ENCODE results near the gene FXYD7. TPM values are rescaled to one million over a fixed set of nuclear protein-coding genes. Genes with fewer than 3 reads are reported as not detected.
"Not testable (repeated sequence)": the region's sequence is repeated elsewhere in the genome, so short reads cannot be mapped to it uniquely, and the experiment has no call there.

The FXYD7 gene
- total RNA-seq, 3 donors from 2014 or later = 1.5 TPM; not detected in 2

- H3K4me1 ChIP-seq (ENCODE audit: low read depth) = peaks cover 62% of the 10 kb centered on the region
- DNase-seq = no peak
- no peaks in the 10 kb centered on the region for H3K36me3 ChIP-seq (ENCODE audit: low read depth)
- no peaks in the 10 kb centered on the region for H3K9me3 ChIP-seq
- intact Hi-C loops (cut with DNase I, micrococcal nuclease) = no loop called here
- TF ChIP-seq CTCF (IDR thresholded peaks at IDR 0.05) = no peak
- no peak for ATAC-seq
- H3K4me3 ChIP-seq = no peak overlapping the region
These were observed 16.5 kb upstream of the FXYD7 start for GRCh38 chr19:35126624-35126959.

- no peak for ATAC-seq
- no peaks in the 10 kb centered on the region for H3K9me3 ChIP-seq
- H3K36me3 ChIP-seq (ENCODE audit: low read depth) = no peaks in the 10 kb centered on the region
- intact Hi-C loops (cut with DNase I, micrococcal nuclease) = no loop called here
- peak in 2 of 3 donors; percentile 38 to 48 for DNase-seq
- no peak for TF ChIP-seq CTCF (IDR thresholded peaks at IDR 0.05)
- H3K4me3 ChIP-seq = no peak overlapping the region
- H3K4me1 ChIP-seq (ENCODE audit: low read depth) = peaks cover 54% of the 10 kb centered on the region
These were observed 15.2 kb upstream of the FXYD7 start for GRCh38 chr19:35127871-35128270.

GRCh38 chr19:35128398-35129057, 14.5 kb upstream of the FXYD7 start:
- intact Hi-C loops (cut with DNase I, micrococcal nuclease) = no loop called here
- H3K36me3 ChIP-seq (ENCODE audit: low read depth) = no peaks in the 10 kb centered on the region
- TF ChIP-seq CTCF (IDR thresholded peaks at IDR 0.05) = no peak
- peak in 2 of 3 donors; percentile 25 to 30 for DNase-seq
- H3K4me1 ChIP-seq (ENCODE audit: low read depth) = peaks cover 50% of the 10 kb centered on the region
- ATAC-seq = no peak
- no peaks in the 10 kb centered on the region for H3K9me3 ChIP-seq
- no peak overlapping the region for H3K4me3 ChIP-seq

GRCh38 chr19:35129724-35130274, 13.3 kb upstream of the FXYD7 start:
- H3K4me1 ChIP-seq (ENCODE audit: low read depth) = peaks cover 44% of the 10 kb centered on the region
- not testable (repeated sequence) for H3K9me3 ChIP-seq

GRCh38 chr19:35130761-35131720, 12.0 kb upstream of the FXYD7 start:
- H3K36me3 ChIP-seq (ENCODE audit: low read depth) = no peaks in the 10 kb centered on the region
- intact Hi-C loops (cut with DNase I, micrococcal nuclease) = no loop called here
- TF ChIP-seq CTCF (IDR thresholded peaks at IDR 0.05) = no peak
- peaks cover 44% of the 10 kb centered on the region for H3K4me1 ChIP-seq (ENCODE audit: low read depth)
- ATAC-seq (peak; percentile 72), DNase-seq (peak; percentile 85 to 89 (median 85))
- H3K4me3 ChIP-seq = no peak overlapping the region
- no peaks in the 10 kb centered on the region for H3K9me3 ChIP-seq

More at GRCh38 chr19:35129724-35130274, 13.3 kb upstream of the FXYD7 start:
- ATAC-seq; H3K36me3 ChIP-seq (ENCODE audit: low read depth); intact Hi-C loops (cut with DNase I, micrococcal nuclease); H3K4me3 ChIP-seq: not testable (repeated sequence)
- DNase-seq = peak; percentile 41 to 72 (median 42)

- no peaks in the 10 kb centered on the region for H3K9me3 ChIP-seq
- no peaks in the 10 kb centered on the region for H3K36me3 ChIP-seq (ENCODE audit: low read depth)
- TF ChIP-seq CTCF (IDR thresholded peaks at IDR 0.05) = no peak
- peaks cover 41% of the 10 kb centered on the region for H3K4me1 ChIP-seq (ENCODE audit: low read depth)
- DNase-seq (no peak), ATAC-seq (no peak)
- intact Hi-C loops (cut with DNase I, micrococcal nuclease) = no loop called here
- no peak overlapping the region for H3K4me3 ChIP-seq
These were observed 10.8 kb upstream of the FXYD7 start for GRCh38 chr19:35132254-35132653.
